GM21737 (cell line): ENCODE results near the gene PLSCR3.
"Not testable (repeated sequence)": the region's sequence is repeated elsewhere in the genome, so short reads cannot be mapped to it uniquely, and the experiment has no call there.

Source experiments
- ATAC-seq: cut with Tn5 transposase; IDR thresholded peaks from one replicate; pipeline ENCODE4 v1.9.1; 2021; ENCODE audit warnings: mild to moderate bottlenecking, moderate library complexity; ENCODE audit not compliant: unreplicated experiment

Gene PLSCR3

GRCh38 chr17:7382901-7383300 is 11.4 kb downstream of the PLSCR3 start:
- no peak for ATAC-seq

- no peak for ATAC-seq
Observed at GRCh38 chr17:7380855-7381683, 13.3 kb downstream of the PLSCR3 start, which contains the start of gene TNK1. TNK1 (plus strand) TSS chr17:7381089; CDS start chr17:7382927, 1,838 bp downstream.

GRCh38 chr17:7380321-7380720 is 14.0 kb downstream of the PLSCR3 start:
- no peak for ATAC-seq

- ATAC-seq: no peak
Observed at GRCh38 chr17:7379134-7379533, 15.2 kb downstream of the PLSCR3 start.

- no peak for ATAC-seq
Observed at GRCh38 chr17:7374353-7374752, 20.0 kb downstream of the PLSCR3 start.

GRCh38 chr17:7370853-7371252 is 23.5 kb downstream of the PLSCR3 start:
- no peak for ATAC-seq

GRCh38 chr17:7369825-7370224 is 24.5 kb downstream of the PLSCR3 start:
- ATAC-seq: no peak

GRCh38 chr17:7368599-7368994 is 25.7 kb downstream of the PLSCR3 start:
- not testable (repeated sequence) for ATAC-seq

- ATAC-seq: no peak
Observed at GRCh38 chr17:7367918-7368598, 26.3 kb downstream of the PLSCR3 start.

GRCh38 chr17:7367083-7367482 is 27.2 kb downstream of the PLSCR3 start:
- ATAC-seq: no peak

GRCh38 chr17:7365963-7366362 is 28.4 kb downstream of the PLSCR3 start:
- ATAC-seq: not testable (repeated sequence)

- ATAC-seq: no peak
Observed at GRCh38 chr17:7363311-7363710, 31.0 kb downstream of the PLSCR3 start.

- no peak for ATAC-seq
Observed at GRCh38 chr17:7361906-7362305, 32.4 kb downstream of the PLSCR3 start.

GRCh38 chr17:7357381-7357780 is 36.9 kb downstream of the PLSCR3 start:
- ATAC-seq: no peak

GRCh38 chr17:7356756-7357155 is 37.6 kb downstream of the PLSCR3 start:
- no peak for ATAC-seq

GRCh38 chr17:7356072-7356549 is 38.2 kb downstream of the PLSCR3 start:
- ATAC-seq: no peak

GRCh38 chr17:7355573-7355972 is 38.8 kb downstream of the PLSCR3 start:
- ATAC-seq: no peak

- no peak for ATAC-seq
Observed at GRCh38 chr17:7355053-7355452, 39.3 kb downstream of the PLSCR3 start, which contains the start of gene TMEM95. TMEM95 (plus strand) TSS chr17:7355156; CDS start chr17:7355205, 49 bp downstream.

GRCh38 chr17:7354262-7354843 is 40.0 kb downstream of the PLSCR3 start:
- ATAC-seq: no peak

GRCh38 chr17:7352910-7353635 is 41.3 kb downstream of the PLSCR3 start:
- ATAC-seq: no peak

- no peak for ATAC-seq
Observed at GRCh38 chr17:7352503-7352889, 41.8 kb downstream of the PLSCR3 start.
